HG03108 (cell line): ENCODE measurements around the gene SLC44A2.
"Not testable (repeated sequence)": the region's sequence is repeated elsewhere in the genome, so short reads cannot be mapped to it uniquely, and the experiment has no call there.

ENCODE experiments used
- ATAC-seq: cut with Tn5 transposase; IDR thresholded peaks from one replicate; pipeline ENCODE4 v1.9.1; 2021; ENCODE audit warnings: moderate library complexity; ENCODE audit not compliant: unreplicated experiment

The SLC44A2 gene

DNA sequence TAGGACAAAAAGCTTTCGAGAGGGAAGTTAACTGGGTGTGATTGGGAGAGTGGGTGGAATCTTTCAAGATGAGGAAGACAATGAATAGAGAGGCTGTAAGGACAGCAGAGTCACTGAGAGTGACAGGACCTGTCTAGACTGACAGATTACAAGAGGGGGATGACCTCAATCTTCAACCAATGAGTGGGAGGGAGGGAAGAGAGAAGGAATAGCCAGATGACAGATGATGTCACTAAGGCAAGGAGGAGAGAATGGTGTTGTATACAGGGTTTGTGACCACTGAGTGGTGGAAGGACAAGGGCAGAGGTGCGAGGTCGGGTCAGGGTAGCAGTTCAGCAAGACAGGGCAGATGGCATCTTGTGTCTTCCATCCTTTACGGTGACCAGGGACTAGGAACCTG lies 23.0 kb downstream of the SLC44A2 start:
- no peak for ATAC-seq

DNA sequence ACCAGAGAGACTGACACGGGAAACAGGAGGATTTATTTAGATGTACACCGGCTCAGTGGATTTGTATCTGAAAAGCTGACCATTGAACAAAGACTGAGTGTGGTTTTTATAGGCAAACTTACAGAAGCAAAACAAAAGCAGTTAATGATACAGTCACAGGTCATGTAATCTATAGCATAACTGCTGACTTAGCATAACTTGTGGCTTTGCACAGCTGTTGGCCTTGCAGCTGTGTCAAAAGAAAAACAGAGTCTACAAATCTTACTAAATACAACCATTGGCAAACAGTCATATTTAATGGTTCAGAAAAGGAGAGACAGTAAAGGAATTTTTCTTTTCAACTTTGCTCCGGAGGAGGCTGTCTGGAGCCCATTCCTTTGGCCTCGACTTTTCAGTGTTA lies 26.5 kb downstream of the SLC44A2 start:
- no peak for ATAC-seq

DNA sequence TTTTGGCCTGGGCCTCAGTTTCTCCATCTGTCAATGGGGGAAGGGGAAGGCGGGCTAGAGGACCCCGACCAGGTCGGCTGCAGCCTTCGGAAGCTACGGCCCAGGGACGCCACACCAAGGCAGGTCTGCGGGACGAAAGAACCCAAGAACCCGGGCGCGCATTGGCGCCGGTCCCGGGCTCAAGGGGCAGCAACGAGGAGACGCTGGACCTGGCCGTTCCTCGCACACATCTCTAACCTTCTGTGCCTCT lies 28.1 kb downstream of the SLC44A2 start:
- ATAC-seq: no peak

DNA sequence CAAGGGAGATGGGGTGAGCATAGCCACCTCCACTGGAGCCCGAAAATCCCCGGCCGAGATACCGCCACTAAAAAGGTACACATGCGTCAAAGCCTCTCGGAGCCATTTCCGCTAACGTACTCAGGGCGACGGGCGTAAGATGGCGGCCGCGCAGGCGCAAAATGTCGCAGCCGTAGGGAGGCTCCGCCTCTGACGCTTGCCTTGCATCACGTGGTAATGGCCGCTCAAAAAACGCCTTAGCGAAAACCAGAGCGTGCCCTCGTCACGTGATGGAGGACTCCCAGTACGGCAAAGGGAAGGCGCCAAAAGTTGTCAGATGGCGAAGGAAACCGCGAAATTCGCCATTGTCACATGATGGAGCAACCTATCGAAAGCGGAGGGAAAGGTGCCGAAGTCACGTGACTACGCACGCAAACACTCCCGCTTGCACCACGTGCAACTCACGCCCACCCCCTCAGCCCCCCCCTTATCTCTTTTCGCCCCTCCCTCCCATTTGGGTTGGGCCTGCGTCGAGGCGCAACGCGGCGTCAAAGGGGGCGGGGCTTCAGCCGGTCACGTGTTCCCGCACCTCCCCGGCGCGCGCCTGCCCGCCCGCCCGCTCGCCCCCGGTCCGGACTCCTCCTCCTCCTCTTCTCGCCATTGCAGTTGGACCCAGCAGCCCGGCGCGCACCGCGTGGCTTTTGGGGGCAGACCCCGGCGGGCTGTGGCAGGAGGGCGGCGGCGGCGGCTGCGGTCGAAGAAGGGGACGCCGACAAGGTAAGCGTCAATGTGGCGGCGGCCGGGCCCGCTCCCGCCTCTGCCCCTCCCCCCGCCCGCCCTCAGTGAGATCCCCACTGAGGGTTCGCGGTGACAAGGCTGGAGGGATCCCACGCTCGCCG lies 28.6 kb downstream of the SLC44A2 start, which contains the start of gene ILF3:
Gene ILF3 (plus strand): TSS at position 615 of the 878 bp plus-strand sequence. CDS start 16,260 bp downstream, outside the sequence.
- ATAC-seq: peak; percentile 70

DNA sequence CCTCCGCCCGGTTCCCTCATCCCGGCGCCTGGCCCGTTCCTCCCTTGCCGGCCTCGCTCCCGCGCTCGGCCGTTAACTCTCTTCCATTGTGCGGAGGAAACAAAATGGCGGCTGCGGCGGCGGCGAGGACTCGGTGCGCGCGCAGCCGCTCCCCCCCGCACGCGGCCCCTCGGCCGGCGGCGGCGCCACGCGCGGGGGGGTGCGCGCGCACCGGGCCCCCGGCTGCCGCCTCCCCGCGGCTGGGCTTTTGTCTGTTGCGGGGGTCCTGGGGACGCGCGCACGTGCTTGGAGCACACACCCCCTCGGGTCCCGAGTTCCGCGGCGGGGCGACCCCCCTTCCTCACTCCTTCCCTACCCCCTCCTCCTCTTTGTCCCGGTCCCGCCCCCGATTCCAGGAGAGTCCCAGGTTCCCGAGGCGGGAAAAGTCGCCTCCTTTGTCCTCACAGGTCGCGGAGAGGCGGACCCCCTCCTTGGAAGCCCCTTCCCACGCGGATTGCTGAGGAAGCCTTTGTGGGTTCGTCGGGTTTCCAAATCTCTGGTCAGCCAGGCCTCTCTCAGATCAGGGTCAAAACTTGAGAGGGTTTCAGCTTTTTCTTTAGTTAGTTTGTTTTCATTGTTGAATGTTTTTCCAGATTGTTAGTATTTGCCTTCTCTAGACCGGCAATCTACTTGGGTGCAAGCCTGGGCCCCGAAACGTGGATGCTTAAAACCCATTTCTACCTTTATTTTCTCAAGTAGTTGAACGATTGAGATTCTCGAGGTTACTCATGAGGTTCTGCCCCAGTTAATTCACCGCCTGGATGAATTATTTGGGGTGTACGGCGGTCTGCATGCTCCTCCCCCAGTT lies 29.5 kb downstream of the SLC44A2 start:
- ATAC-seq: no peak

DNA sequence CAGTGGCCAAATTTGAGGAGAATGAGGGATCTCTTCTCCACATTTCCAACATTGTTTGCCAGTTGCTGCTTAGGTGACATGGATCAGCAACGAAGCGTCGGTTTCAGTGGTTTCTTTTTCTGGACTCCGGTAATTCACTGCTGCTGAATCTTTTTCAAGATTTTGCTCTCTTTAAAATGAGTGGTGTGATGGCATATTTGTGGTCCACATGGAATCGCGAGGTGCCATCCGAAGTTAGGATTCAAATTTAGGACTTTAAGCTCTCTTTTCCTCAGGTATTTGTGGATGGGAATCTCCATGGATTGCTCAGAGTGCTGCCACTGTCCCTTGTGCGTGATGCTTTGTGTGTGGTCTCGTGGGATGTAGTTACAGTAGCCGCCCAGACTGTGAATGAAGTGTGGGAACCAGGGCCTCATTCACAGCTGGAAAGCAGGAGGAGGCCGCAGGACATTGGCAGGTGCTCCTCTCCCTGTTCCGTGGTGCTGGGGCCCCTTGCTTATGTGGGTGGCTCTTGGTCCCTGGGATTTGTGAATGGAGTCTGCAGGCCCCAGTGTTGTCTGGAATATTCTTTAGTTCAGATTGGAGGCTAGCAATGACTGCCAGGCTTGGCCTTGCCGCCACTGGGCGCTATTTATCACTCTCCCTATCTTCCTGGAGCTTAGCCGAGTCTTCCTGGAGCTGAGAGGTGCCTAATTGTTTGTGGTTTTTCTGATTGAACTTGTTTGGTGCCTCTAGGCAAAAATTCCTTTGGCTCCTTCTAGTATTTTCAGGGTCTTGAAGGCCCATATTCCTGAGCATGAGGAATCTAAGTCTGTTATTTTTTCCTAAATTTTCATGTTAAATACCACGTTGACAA lies 30.3 kb downstream of the SLC44A2 start:
- ATAC-seq: no peak

DNA sequence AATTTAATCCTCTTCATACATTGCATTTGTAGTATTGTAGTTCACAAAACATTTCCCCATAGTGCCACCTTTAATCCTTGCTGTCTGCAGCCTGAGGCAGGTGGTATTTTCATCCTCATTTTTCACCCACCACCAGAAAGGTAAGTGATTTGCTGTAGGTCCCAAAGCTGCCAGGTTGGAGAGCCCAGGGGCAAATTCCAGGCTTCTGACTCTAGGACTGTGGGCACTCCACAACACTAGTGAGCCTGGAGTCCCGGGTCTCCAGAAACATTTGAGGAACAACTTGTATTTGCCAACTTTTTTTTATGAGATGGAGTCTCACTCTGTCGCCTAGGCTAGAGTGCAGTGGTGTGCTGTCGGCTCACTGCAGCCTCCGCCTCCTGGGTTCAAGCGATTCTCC lies 35.0 kb downstream of the SLC44A2 start:
- no peak for ATAC-seq

DNA sequence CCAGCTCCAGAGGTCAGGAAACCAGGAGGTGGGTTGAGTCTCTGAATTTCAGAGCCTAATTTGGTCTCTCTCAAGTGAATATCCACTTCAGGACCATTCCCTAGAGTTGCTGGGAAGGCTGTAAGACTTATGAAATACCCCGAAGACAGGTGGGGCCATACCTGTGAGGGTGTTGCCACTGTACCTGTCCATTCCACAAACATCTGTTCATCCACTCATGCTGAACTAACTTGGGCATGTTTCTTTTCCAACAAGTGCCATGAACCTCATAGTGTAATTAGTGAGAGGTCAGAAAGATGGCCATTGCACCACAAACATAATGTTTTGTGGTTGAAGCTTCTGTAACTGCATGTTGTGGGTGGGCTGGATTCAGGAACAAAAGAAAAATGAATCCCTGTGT lies 36.6 kb downstream of the SLC44A2 start:
- ATAC-seq: no peak

DNA sequence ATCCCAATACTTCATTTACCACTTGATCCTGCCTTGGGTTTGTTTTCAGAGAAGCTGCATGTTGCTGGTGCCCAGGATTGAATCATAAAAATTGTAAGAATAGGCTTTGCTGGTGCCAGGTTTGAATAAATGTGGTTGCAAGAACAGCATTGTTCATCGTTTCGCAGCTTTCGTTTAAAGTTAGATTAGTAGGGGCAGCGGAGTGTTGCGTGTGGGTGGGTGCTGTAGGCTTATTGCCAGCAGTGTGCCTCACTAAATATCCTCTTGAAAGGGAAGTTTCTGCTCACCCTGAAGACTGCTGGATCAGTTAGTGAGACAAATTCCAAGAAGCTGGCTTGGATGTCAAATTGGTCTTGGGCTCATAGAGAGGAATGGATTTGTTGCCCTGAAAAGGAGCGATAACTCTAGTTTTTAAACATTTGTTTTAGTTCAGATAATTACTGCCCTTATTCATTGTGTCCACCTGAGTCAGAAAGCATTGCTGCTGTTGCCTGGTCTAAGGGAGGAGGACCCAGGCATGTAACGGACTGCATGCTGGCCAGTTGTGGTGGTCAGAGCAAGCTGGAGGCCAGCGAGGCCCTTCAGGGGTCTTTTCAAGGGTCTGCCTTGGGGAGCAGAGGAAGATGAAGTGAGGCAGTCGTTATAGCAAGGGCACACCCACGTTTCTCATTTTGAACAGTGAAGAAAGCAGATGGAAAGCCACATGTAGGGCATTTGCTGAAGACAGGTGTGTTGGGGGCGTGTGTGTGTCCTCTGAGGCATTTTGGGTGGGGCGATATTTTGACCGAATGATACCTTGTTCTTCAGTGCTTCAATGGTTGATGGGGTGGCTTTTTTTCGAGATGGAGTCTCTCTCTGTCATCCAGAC lies 37.3 kb downstream of the SLC44A2 start:
- ATAC-seq: no peak

DNA sequence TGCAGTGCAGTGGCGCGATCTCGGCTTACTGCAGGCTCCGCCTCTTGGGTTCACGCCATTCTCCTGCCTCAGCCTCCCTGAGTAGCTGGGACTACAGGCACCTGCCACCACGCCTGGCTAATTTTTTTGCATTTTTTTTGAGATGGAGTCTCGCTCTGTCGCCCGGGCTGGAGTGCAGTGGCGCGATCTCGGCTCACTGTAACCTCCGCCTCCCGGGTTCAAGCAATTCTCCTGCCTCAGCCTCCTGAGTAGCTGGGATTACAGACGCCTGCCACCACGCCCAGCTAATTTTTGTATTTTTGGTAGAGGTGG lies 37.9 kb downstream of the SLC44A2 start:
- ATAC-seq: not testable (repeated sequence)

DNA sequence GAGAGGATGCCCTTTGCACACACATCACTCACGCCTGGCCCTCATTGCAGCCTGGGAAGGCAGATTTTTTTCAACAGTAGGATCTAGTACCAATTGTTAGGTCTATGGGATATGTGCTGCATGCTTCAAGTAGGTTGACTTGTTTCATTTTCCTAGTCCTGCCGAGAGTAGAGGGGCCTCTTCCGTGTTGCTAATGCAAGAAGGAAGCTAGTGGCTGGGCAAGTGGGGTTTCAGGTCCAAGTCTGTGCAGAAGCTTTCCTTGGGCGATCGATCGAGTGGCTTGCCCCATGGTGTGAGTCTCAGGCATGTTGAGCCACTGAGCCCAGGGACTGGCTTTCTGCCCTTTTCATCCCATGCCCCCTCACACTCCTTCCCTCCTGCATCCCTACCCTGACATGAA lies 42.5 kb downstream of the SLC44A2 start:
- ATAC-seq: no peak

DNA sequence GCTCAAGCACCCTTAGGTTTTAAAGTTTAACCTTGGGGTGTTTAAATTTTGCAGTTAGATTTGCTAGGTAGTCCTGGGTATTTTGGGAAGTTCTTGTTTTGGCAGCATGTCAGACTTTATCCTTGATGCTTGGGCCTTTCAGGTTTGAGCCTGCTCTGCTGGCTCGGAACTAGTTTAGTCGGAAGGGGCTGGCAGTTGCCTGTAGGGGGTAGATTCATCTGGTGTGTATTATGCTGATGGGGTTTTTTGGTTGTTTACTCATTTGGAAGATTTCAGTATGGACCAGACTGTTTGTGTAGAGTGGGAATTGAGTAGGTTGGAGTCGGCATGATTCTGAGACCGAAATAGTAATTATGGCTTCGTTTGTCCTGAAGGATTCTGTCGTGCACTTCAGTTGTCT lies 43.9 kb downstream of the SLC44A2 start:
- no peak for ATAC-seq

DNA sequence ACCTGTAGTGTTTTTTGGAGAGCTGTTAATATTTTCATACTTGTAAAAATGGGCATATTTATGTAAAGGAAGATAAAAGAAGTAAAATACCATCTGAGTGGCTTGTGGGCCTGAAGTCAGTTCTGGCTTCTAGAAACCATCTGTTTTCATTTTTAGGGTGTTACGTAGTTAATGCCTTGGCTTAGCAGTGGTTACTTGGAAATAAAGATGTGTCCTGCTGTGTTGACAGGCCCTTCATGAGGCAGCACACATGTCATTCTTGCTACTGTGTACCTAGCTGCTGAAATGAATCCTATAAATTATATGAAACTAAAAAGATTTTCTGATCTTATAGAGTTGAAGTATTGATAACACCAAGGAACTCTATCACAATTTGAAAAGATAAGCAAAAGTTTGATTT lies 44.8 kb downstream of the SLC44A2 start:
- ATAC-seq: no peak

DNA sequence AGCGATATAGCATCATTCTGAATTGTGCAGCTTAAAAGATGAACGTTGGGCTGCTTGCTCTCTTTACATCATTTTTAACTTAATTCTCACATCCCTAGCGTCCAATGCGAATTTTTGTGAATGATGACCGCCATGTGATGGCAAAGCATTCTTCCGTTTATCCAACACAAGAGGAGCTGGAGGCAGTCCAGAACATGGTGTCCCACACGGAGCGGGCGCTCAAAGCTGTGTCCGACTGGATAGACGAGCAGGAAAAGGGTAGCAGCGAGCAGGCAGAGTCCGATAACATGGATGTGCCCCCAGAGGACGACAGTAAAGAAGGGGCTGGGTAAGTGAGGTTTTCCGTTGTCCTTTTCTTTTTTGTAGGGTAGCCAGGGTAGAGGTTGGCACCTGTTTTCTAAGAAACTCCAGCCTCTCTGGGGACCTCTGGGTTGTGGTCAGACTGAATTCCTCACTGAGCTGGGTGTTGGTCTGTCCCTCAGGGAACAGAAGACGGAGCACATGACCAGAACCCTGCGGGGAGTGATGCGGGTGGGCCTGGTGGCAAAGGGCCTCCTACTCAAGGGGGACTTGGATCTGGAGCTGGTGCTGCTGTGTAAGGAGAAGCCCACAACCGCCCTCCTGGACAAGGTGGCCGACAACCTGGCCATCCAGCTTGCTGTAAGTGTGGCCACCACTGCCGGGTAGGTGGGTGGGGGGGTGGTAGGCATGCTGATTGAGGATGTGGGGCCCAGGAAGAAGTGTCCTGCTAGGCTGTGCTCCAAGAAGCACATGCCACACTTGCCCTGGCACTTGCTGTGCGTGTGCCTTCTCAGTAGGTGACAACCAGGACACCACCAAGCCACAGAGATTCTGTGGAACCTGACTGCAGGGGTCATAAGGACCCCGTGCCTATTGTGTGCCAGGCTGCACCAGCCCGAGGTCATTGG lies 45.8 kb downstream of the SLC44A2 start:
- no peak for ATAC-seq

DNA sequence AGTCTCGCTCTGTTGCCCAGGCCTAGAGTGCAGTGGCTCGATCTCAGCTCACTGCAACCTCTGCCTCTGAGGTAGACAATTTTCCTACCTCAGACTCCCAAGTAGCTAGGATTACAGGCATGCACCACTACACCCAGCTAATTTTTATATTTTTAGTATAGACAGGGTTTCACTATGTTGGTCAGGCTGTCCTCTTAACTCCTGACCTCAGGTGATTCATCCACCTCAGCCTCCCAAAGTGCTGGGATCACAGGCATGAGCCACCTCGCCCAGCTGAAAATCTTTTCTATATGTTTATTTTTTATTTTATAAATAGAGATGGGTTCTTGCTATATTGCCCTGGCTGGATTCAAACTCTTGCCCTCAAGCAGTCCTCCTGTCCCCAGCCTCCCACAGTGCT lies 46.6 kb downstream of the SLC44A2 start:
- ATAC-seq: not testable (repeated sequence)

DNA sequence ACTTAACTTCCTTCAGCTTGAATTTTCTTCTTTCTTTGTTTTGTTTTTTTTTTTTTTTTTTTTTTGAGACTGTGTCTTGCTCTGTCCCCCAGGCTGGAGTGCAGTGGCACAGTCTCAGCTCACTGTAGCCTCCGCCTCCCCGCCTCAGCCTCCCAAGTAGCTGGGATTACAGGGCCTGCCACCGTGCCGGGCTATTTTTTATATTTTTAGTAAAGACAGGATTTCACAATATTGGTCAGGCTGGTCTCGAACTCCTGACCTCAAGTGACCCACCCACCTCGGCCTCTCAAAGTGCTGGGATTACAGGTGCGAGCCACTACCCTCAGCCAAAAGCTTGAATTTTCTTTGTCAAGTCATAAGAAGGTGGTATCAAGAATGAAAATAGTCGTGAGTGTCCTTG lies 49.9 kb downstream of the SLC44A2 start:
- not testable (repeated sequence) for ATAC-seq

DNA sequence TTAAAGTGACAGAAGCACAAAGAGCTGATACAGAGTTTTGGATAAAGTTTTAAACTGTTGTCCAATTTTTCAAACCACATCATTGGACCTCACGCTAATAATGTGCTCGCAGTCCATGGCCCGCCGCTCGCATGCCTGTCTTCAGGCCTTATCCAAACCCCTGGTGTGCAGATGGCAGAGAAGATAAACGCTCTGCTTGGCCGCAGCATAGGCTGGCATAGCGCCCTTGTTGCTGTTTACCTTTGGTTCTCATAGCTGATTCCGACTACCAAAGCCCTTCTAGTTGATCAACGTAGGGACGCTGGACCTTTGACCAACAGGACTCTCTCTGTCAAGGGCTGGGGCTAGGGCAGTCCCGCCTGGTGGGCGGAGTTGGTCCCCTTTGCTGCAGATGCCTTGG lies 52.4 kb downstream of the SLC44A2 start:
- no peak for ATAC-seq

DNA sequence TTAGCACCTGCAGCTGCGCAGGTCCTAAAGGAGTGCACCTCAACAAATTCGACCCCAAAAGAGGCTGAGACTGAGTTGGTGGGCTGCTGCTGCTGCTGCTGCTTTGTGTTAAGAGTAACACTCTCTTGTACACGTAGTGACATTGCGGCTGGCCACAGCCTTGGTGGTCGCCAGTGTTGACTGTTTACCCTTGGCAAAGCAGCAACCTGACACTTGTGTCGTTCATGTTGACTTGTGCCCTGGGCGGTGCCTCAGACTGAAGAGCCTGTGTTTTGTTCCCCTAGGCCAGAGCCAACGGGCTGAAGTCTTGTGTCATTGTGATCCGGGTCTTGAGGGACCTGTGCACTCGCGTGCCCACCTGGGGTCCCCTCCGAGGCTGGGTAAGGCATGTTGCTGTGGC lies 53.5 kb downstream of the SLC44A2 start:
- no peak for ATAC-seq

DNA sequence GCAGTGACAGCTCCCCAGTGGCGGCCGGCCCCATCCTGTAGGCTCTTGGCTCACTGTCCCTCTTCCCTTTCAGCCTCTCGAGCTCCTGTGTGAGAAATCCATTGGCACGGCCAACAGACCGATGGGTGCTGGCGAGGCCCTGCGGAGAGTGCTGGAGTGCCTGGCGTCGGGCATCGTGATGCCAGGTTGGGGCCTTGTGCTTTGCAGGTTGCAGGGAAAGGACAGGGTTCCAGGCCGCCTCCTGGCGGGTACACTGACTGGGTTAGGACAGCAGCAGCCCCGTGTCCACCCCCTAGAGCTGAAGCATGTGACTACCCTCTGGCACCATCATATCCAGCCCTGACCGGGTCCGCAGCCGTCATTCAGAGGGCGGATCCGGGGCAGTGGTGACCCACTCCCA lies 54.4 kb downstream of the SLC44A2 start:
- no peak for ATAC-seq
